HT1080 (cell line): Measurements from ENCODE around the gene CACNA1I. TPM values are rescaled to one million over a fixed set of nuclear protein-coding genes. Genes with fewer than 3 reads are reported as not detected.

Experiments
- DNase-seq: peaks from one replicate; pipeline ENCODE4 v3.0.0-alpha.2; 2015; ENCODE audit warnings: low read depth
- total RNA-seq: library from RNA; depleted of rRNA; stranded (reverse); fragments of >200 nt; shearing (Covaris generic); gene quantifications from 2 replicates; pipeline ENCODE4 v1.2.3, GENCODE V29; 2014

Gene CACNA1I
- total RNA-seq, 1 experiment from 2014 or later: not detected

DNA sequence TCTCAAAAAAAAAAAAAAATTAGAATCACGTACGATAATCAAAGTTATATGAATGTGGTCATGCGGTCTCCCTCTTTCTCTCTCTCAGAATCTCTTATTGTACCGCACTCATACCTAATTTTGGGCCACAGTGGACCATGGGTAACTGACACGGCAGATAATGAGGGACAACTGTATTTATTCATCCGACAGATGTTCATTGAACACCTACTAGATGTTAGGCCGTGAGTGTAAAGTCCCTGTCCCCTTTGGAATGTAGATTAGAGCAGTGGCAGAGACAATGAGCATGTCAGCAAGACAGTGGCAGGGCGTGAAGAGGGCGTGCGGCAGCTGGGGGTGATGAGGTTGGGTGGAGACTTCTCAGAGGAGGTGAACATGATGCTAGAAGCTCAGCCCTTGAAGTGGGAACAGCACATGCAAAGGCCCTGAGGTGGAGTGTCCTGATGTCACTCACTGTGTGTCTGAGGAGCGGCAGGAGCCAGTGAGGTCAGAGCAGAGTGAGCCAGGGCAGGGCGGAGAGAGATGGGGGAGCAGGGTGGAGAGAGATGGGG is 25.1 kb downstream of the CACNA1I start:
- DNase-seq: no peak

DNA sequence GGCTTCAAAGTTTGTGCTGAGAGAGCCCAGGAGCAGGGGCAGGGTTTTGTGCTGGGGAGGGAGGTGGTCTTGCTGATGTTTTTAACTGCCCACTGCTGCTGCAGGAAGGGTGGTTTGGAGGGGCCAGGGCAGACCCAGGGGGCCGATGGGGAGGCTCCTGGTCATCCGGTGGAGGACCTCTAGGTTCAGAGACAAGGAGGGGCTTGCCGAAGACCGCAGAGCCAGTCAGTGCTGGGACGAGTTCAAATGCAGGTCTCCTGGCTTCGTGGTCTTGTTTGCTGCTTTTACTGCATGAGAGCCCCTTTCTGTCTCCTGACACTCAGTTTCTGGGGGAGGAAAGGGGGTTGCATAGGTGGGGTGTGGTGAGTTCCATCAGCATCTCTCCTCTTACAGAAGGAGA is 26.0 kb downstream of the CACNA1I start:
- no peak for DNase-seq

DNA sequence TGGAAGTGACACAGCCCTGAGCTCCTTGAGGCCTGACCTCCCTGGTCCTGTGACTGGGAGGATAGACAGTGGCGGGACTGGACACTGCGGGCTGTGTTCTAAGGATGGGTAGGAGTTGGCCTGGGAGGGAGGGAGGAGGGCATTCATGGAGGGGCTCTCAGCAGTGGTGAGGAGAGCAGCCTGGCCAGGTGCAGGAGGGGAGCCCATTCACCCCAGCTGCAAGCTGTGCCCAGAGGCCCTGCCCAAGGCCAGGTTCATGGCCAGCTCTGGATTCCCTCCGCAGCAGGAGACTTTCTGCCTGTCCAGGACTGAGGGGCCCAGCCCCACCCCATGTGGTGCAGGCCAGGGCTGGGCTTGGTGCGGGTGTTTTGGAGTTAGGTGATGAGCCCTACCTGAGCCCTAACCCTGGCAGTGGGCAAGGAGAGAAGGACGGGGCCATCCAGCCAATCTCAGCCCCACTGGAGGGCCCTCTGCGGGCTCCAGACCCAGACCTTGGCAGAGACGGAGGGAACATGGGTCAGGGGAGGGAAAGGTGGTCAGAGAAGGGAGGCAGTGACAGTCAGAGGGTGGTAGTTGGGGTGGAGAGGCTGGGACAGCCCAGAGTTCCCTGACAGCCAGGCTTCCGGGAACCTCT is 26.8 kb downstream of the CACNA1I start:
- DNase-seq: no peak

DNA sequence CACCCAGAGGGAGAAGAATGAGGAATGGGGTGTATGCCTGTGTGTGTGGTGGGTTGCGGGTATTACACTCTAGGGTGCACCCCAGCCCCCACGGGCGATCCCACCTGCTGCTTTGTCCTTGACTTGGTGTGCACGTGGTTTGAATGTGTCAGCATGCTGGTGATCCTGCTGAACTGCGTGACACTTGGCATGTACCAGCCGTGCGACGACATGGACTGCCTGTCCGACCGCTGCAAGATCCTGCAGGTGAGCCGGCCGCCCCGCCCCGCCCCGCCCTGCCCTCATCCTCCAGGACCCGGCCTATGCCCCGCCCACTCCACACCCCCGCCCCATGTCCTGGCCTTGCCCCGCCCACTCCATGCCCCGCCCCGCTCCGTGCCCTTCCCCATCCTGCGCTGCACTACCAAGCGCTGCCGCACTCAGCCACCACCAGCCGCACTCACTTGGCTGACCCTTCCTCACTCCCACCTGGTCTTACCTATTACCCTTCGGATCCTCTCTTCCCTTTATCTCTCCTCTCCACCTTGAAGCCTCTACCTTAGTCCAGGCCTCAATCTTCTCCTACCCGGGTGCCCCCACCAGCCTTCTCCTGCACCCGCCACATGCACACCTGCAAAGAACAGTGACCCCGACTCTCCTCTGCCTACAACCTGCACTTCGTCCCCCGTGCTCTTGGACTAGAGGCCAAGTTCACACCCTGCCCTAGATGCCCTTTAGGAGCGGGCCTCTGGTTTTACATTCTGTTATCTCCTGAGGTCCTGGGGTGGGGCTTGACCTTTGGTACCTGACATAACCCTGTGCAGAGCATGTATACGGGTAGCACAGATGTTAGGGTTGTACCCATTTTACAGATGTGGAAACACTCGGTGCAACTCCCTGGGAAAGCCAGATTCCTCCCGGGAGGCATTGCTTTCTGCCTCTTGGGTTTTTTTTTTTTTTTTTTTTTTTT is 27.7 kb downstream of the CACNA1I start:
- DNase-seq: no peak

DNA sequence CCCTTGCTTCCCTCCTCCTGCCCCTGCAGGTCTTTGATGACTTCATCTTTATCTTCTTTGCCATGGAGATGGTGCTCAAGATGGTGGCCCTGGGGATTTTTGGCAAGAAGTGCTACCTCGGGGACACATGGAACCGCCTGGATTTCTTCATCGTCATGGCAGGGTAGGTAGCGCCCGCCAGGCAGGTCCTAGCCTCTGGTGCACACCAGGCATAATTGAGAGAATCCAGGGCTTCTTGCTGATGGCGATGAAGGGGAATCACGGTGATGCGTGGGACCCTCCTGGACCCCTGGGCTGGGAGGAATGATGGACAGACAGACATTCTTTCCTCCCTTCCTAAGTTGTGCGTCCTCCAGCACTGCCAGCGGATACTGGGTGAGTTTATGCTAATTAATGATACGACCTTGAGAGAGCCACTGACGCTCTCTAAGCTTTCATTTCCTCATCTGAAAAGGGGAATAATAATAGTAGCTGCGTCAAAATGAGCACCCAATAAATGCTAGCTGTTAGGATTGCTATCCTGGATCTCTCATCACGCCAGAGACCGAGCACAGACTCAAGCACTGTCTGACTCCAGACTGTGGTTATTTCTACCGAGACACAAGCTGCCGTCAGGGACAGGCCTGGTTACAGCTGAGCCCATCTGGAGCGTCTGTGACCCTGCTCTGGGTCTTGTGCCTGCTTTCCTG is 30.1 kb downstream of the CACNA1I start:
- DNase-seq: no peak

DNA sequence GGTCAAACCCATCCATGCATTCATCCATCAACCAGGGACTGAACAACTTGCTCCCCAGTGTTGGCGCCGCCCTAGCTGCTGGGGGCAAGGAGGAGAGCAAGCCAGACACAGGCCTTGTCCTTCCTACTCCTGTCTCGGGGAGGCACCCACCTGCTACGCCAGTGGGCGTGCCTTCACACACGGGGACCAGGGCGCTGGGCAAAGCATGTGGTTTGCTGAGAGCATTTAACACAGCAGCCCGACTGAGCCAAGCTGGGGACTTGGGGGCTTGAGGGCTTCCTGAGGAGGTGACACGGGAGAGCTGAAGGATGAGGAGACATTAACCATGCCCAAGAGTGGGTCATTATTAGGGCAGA is 30.6 kb downstream of the CACNA1I start:
- no peak for DNase-seq

DNA sequence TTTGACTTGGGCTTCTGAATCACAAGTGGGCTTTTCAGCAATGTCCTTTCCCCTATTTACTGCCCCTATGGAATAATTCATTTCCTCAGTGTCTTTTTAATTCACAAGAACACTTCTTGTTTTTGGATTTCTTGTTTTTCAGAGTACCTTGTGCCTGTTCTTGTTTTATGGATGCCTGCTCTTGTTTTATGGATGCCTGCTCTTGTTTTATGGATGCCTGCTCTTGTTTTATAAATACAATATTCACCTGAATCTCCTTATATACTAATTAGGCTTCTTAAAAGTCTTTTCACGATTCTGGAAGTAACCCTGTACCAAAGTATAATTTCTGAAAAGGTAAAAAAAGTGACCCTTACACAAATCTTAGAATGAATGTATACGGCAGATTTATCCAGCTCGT is 32.8 kb downstream of the CACNA1I start:
- no peak for DNase-seq

DNA sequence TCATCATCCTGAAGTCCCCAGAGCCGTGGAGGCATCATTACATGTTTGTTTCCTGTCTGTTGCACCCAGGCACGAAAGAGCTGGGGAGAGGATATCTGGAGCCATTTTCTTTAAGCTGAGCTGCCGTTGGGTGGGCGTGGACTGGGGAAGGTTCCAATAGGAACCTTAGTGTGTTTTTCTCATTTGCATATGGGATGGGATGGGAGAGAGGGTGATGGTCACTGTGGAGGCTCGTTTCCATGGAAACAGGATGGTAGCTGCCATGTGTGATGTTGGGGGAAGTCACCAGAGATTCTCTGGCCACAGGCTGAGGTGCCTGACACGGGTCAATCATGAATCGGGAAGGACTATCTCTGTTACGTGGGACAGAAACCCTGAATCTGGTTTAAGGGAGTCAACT is 39.7 kb downstream of the CACNA1I start:
- no peak for DNase-seq

DNA sequence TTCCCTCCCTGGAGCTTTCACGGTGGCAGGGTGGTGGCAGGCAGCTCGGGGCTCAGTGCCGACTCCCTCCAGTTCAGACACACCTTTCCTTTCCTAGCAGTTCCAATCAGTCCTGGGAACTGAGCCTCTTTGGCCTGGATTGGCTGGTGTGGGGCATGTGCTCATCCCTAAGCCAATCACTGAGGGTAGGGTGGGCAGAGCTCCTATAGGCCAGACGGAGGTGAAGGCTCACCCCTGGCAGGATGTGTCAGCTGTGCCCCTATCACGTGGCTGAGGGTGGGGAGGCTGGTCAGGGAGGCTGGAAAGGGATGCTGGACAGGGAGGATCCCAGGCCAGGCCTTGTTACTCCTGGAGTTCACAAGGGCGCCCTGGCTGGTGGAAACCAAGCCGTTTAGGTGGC is 40.2 kb downstream of the CACNA1I start:
- no peak for DNase-seq

DNA sequence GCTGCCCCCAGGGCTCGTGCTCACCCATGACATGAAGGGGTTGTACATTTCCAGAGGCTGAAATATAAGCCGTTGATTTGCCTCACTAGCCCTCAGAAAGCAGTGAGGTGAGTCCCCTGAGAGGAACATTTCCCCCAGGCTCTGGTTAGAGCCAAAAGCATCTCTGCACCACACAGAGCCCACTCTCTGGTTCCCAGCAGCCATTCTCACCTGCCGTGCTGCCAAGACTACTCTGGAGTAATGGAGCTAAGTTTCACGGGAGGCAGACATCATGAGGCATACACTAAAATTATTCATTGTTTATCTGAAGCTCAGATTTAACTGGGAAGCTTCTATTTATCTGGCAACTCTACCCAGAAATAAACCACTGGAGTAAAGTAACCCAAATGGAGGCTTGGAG is 40.8 kb downstream of the CACNA1I start:
- DNase-seq: no peak

DNA sequence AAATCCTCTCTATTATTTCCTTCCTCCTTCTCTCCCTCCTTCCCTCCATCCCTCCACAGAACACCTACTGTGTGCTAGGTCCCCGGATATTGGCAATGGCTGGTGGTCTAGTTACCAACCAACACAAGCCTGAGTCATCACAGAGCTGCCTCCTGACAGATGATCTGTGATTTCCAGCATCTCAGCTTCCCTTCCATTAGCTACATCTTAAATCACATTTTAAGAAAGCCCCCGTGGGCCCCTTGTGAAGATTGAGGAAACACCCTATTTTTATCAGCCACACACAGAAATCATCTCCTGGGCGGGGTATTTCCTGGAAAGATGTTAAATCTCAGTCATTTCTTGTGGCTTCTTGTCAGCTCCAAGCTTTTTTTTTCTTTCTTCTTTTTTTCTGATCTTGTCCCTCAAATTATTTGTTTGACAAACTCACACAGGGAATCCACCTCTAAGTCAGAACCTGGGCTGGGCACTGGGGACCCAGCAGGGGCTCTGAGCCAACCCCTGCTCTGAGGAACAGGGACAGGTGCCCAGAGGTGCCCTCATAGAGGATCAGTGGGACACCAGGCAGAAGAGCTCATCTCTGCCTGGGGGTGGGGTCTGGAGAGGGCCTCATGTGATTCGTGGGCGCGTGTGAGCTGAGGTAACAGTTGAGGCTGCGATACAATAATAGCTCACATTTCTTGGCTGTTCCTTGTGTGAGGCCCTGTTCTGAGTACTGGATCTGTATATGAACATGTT is 42.4 kb downstream of the CACNA1I start:
- DNase-seq: no peak

DNA sequence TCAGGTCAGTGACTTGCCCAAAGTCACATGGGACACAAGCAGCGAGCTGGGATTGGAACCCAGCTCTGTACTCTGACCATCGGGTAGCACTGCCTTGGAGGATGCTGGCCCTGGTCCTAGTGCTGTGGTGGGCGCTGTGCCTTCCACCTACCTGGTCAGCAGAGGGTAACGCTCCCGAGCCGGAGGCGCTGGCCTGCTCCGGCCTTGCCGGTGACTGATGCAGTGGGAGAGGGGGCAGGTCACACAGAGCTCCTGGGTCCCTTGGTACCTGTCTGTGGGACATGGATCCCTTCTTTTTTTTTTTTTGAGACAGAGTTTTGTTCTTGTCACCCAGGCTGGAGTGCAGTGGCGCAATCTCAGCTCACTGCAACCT is 43.0 kb downstream of the CACNA1I start:
- DNase-seq: no peak

DNA sequence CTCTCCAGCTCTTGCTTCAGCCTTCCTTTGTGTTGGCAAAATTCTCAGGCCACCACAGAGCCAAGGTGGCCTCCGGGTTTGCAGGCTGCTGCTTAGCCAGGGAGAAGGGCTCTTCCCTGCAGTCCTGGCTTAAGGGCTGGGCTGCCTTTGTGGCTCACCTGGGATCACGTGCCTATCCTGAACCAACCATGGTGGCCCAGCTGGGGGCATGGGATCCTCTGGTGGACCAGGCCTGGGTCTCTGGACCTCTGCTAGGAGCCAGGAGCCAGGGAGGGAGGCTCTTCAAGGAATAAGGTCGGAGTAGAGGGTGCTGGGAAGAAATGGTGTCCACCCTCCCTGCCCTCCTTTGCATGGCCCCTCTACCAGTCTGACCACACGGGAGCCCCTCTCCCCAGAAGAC is 43.9 kb downstream of the CACNA1I start:
- no peak for DNase-seq

DNA sequence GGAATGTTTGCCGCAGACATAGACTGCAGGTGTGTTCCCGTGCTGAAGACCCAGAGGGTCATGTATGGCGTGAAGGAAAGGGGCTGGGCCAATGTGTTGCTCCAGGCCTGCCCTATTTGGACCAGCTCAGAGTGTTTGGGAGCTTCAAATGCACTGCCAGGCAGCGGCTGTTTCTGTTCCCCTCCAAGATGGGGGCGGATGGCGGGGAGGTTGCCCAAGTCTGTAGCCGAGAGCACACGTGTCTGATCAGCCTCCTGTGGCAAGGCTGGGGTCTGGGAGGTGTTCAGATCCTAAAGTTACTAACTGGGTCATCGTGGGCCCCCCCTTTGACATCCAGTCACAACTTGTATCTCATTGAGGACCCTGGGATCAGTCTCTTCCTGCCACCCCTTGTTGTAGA is 45.5 kb downstream of the CACNA1I start:
- DNase-seq: no peak

DNA sequence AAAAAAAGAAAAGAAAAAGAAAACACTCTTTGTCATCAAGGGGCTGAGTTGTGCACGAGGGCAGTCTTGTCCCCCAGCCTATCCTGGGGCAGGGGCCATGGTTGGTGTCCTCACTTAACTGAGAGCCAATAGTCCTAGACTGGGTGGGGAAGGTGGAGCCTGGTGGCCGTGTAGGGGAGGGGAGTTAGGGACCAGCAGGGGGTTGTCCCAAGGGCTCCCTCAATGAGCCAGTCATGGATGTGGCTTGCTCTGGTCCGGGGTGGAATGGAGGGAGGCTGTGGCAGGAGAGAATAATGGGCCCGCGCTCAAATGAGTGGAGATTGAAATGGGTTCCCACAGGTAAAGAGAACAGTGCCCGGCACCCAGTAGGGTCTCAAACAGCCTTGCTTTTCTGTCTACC is 46.2 kb downstream of the CACNA1I start:
- no peak for DNase-seq

DNA sequence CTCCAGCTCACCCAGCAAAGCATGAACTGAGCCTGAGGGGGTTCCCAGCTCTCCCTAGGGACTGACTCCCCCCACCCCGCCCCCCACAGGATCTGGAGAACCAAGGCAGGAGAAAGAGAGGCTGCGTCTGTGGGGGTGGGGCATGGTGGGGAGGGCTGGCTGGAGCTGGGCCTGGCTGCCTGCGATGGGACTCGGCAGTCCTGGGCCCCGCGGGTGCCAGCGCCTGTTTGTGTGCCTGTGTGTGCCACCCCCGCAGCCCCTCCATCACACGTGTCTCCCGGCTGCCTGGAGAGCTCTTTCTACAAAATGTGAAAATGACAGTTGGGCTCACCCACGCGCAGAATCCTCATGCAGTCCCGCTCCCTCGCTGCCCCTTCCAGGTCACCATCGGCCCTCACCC is 46.8 kb downstream of the CACNA1I start:
- DNase-seq: no peak

DNA sequence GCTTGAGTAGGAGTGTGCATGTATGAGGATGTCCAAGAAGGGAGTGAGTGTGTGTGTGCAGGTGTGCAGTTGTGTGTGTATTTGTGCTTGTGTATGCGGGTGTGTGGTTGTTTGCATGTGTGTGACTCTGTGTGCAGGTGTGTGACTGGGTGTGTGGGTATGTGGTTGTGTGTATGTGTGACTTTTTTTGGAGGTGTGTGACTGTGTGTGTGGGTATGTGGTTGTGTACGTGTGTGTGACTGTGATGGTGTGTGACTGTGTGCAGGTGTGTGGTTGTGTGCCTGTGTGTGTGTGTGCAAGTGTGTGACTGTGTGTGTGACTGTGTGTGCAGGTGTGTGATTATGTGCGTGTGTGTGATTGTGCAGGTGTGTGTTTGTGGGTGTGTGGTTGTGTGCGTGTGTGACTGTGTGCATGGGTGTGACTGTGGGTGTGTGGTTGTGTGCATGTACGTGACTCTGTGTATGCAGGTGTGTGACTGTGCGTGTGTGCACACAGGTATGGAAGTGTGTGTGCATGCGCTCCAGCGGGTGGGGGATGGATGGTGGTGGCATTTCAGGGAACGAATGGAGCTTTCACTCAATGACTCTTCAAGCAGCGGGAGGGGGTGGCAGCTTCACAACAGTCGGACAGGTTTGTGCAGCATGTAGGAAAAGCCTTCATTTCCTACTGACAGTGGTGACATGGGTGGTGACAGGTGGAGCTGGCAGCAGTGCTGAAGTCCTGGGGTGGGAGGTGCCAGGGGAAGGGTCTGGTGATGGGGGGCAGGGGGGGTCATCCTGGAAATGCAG is 47.6 kb downstream of the CACNA1I start:
- DNase-seq: no peak

DNA sequence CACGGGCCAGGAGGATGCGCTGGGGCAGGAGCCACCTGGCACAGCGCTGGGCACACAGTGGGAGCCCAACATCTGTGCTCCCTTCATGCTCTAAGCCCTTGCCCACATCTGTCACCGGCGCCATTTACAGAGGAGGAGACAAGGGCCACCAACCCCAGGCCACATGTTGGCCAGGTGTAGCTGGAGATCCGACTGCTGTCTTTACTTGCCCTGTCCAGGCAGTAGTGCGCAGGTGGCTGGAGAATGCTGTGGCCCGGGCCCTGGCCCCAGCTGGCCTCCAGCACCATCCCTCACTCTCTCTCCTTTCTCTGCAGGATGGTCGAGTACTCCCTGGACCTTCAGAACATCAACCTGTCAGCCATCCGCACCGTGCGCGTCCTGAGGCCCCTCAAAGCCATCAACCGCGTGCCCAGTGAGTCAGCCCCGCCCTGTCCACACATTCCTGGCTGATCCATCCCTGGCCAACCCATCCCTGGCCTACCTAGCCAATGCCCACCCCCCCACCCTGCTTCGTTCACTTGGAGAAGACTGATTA is 48.5 kb downstream of the CACNA1I start:
- DNase-seq: no peak

DNA sequence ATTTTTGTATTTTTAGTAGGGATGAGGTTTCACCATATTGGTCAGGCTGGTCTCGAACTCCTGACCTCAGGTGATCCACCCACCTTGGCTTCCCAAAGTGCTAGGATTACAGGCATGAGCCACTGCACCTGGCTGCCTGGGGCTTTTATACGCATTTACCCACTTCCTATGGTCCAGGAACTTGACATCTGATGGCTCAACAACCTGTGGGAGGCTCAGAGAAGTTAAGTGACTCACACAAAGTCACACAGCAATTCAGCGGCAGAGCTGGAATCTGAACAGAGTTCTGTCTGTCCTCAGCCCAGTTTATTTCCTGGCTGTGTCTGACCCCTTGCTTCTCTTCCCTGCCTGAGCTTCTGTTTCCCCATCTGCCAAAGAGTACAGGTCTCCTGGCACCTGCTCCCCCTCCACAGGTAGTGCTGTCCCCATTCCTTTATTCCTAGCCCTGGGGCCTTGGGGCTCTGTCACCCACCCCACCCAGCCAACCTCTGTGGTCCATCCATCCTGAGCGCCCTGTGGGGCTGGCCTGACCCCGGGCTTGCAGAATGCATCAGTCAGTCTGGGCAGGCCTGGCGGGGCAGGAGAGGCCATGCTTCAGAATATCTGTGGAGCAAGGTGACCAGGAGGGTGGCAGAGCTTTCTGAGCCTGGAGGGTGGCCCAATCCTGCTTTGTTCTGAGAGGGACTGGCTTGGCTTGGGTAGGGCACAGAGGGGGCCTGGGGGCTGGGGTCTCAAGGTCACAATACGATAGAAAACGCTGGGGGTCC is 50.6 kb downstream of the CACNA1I start:
- DNase-seq: no peak

DNA sequence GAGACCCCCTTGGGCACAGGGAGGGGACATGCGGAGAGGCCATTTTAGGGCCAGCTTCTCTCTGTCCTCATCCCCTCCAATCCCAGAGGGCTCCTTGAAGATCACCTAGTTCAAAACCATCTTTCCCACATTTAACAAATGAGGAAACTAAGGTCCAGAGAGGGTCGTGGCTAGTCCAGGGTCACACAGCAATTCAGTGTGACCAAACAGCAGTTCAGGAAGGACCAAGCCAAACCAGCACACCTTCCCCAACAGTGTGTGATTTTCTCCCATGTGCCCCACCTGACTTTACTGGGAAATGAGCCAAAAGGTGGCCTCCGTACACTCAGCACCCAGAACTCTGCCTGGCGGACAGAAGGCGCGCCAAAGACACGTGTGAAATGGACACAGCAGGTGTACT is 51.3 kb downstream of the CACNA1I start:
- no peak for DNase-seq
